OCI-LY1 (cell line): ENCODE data around the gene TMEM35B.

Experiments
- CTCF ChIP-seq: fragments of 200-600 bp; sonication (generic), shearing (Covaris generic); IDR thresholded peaks from 2 replicates; pipeline ENCODE4 v1.5.1; 2017; ENCODE audit warnings: mild to moderate bottlenecking, antibody characterized with exemption, low read length, moderate library complexity, mixed read lengths
- EZH2 ChIP-seq: fragments of 200-600 bp; sonication (generic), shearing (Covaris generic); IDR thresholded peaks from 2 replicates; pipeline ENCODE4 v1.8.0; 2017; ENCODE audit warnings: borderline replicate concordance, mixed run types, mild to moderate bottlenecking, antibody characterized with exemption, low read length, moderate library complexity, mixed read lengths

GRCh38 chr1:34977858-34978257 lies 7.3 kb downstream of the TMEM35B start:
- TF ChIP-seq CTCF (no peak), EZH2 (no peak)
